ENCODE data around the gene TMEM94. TPM values are rescaled to one million over a fixed set of nuclear protein-coding genes. Genes with fewer than 3 reads are reported as not detected.

TMEM94 gene
- total RNA-seq, 1 donor, result 28.5 TPM

- DNase-seq (ENCODE audit: low read depth), result no peak
- no peak overlapping the region for H3K4me3 ChIP-seq (ENCODE audit: low read depth, low read length)
- TF ChIP-seq CTCF (IDR thresholded peaks at IDR 0.05; ENCODE audit: insufficient read depth, low read depth, low read length), result no peak
Observed at GRCh38 chr17:75530837-75531720, 74.6 kb downstream of the TMEM94 start.

GRCh38 chr17:75531721-75532072 is 75.3 kb downstream of the TMEM94 start:
- no peak for DNase-seq (ENCODE audit: low read depth)
- H3K4me3 ChIP-seq (ENCODE audit: low read depth, low read length), result no peak overlapping the region
- no peak for TF ChIP-seq CTCF (IDR thresholded peaks at IDR 0.05; ENCODE audit: insufficient read depth, low read depth, low read length)

GRCh38 chr17:75535119-75535537 is 78.7 kb downstream of the TMEM94 start:
- H3K4me3 ChIP-seq (ENCODE audit: low read depth, low read length), result no peak overlapping the region
- DNase-seq (ENCODE audit: low read depth), result no peak
- TF ChIP-seq CTCF (IDR thresholded peaks at IDR 0.05; ENCODE audit: insufficient read depth, low read depth, low read length), result no peak

- H3K4me3 ChIP-seq (ENCODE audit: low read depth, low read length), result no peak overlapping the region
- no peak for TF ChIP-seq CTCF (IDR thresholded peaks at IDR 0.05; ENCODE audit: insufficient read depth, low read depth, low read length)
Observed at GRCh38 chr17:75535871-75536270, 79.4 kb downstream of the TMEM94 start.

GRCh38 chr17:75536366-75536765 is 79.9 kb downstream of the TMEM94 start:
- no peak for TF ChIP-seq CTCF (IDR thresholded peaks at IDR 0.05; ENCODE audit: insufficient read depth, low read depth, low read length)
- H3K4me3 ChIP-seq (ENCODE audit: low read depth, low read length), result no peak overlapping the region
- DNase-seq (ENCODE audit: low read depth), result no peak

More at GRCh38 chr17:75535871-75536270, 79.4 kb downstream of the TMEM94 start:
- no peak for DNase-seq (ENCODE audit: low read depth)

GRCh38 chr17:75539967-75540729 is 83.7 kb downstream of the TMEM94 start:
- no peak overlapping the region for H3K4me3 ChIP-seq (ENCODE audit: low read depth, low read length)
- peak; percentile 34 for DNase-seq (ENCODE audit: low read depth)
- no peak for TF ChIP-seq CTCF (IDR thresholded peaks at IDR 0.05; ENCODE audit: insufficient read depth, low read depth, low read length)

Measured in fibroblast of villous mesenchyme (primary cell).